ENCODE measurements around the gene WDR38.

Gene WDR38, protein sequence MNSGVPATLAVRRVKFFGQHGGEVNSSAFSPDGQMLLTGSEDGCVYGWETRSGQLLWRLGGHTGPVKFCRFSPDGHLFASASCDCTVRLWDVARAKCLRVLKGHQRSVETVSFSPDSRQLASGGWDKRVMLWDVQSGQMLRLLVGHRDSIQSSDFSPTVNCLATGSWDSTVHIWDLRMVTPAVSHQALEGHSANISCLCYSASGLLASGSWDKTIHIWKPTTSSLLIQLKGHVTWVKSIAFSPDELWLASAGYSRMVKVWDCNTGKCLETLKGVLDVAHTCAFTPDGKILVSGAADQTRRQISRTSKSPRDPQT

DNA sequence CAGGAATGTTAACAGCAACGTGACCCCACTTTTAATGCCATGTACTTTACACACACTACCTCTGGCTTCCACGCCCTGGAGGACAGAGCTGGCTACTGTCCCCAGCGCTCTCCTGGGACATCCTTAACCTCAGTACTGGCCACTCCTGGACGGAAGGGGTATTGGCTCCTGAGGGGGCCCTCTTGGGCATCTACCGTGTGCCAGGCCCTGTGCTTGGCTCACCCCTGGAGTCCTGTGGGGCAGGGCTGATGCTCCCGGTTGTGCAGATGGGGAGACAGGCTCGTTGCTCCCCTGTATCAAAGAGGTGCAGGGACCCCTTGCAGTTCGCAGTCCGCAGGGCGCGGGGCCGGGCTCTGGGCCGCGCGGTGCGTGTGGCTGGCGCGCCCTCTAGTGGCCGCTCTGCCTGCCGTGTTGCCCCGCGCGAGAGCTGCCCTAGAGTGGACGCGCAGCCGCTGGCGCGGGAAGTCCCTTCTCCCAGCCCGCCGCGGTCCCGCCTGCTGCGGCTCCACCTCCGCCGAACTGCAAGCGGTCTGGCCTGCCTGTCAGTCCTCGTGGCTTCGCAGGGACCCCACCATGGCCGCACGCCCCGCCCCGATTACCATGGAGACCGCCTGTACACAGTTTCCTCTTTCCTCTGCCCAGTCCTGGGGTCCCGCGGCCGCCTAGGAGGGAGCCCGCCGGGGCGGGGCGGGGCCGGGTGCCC is at the start of gene WDR38:
TSS of gene WDR38 (plus strand) at position 632 of the 703 bp plus-strand sequence. CDS start 72 bp downstream, outside the sequence.
- no peak for DNase-seq (ENCODE audit: low read depth in 2 of 2)

DNA sequence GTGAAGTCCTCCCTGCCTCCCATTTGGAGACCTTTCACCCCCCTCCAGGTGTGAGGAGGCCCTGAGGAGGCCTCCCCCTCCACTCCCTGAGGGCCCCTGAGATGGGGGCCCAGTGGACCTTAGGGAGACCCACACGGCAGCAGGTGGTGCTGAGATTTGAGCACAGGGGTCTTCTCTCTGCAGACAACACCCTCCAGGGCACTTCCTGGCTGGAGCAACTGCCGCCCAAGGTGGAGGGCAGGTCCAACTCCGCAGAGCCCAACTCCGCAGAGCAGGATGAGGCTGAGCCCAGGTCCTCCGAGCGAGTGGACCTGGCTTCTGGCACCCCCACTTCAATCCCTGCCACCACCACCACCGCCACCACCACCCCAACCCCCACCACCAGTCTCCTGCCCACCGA is 49.3 kb upstream of the WDR38 start:
- no peak for DNase-seq (ENCODE audit: low read depth in 2 of 2)

DNA sequence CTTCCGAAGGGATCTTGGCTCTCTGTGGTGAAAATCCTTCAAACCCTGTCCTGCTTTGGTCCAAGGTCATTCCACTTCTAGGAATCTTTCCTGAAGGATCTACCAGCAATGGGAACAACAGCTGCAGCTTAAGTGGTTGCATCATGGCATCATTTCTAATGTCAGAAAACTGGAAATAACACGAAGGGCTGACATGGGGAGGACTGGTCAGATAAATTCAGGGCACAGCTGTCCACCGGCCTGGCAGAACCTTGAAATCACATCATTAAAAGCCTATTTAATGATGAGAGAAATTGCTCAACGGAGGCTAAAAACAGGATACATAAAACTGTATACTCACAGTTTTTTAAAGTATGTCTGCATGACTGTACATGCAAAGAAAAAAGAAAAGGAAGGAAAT is 48.1 kb upstream of the WDR38 start:
- no peak for DNase-seq (ENCODE audit: low read depth in 2 of 2)

DNA sequence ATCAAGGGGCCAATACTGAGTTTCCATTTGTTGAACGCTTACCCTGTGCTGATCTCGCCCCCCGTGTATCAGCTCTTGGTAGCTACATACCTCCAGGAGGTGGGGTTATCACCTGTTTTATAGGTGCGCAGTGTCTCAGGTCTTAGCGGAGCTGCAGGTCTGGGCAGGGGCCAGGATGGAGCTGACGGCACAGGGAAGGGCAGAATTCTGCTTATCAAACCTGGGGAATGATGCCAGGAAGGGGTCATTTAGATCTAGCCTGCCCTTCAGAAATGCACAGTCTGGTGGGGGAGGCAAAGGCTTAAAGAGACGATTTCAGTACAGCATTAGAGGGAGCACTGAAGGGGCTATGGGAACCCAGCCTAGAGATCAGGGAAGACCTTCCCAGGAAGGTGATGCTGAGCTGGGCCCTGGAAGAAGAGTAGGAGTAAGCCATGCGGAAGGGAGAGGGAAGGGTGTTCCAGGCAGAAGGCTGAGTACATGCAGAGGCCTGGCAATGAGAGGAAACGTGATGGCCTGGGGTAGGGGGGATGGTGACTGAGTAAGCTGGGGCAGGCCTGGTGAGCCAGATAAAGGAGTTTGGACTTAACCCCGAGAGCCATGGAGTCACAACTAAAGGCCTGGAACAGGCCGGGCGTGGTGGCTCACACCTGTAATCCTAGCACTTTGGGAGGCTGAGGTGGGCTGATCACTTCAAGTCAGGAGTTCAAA is 44.9 kb upstream of the WDR38 start:
- DNase-seq (ENCODE audit: low read depth in 2 of 2): no peak

DNA sequence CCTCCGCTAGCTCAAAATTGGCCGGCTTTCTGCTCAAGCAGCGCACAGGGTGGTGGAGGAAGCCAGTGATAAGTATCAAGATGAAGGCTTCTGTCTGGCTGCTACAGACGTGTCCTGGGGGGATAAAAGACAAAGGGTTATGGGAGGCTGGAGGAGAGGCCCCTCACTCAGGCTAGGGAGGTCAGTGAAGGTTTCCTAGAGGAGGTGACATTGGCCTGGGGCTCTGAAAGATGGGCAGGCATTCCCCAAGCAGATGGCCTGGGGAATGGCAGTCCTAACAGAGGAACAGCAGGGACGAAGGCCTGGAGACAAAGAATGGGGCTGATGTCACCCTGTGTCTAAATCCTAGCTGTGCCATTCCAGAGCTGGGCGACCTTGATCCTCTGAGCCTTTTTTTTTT is 44.0 kb upstream of the WDR38 start:
- DNase-seq (ENCODE audit: low read depth in 2 of 2): no peak

DNA sequence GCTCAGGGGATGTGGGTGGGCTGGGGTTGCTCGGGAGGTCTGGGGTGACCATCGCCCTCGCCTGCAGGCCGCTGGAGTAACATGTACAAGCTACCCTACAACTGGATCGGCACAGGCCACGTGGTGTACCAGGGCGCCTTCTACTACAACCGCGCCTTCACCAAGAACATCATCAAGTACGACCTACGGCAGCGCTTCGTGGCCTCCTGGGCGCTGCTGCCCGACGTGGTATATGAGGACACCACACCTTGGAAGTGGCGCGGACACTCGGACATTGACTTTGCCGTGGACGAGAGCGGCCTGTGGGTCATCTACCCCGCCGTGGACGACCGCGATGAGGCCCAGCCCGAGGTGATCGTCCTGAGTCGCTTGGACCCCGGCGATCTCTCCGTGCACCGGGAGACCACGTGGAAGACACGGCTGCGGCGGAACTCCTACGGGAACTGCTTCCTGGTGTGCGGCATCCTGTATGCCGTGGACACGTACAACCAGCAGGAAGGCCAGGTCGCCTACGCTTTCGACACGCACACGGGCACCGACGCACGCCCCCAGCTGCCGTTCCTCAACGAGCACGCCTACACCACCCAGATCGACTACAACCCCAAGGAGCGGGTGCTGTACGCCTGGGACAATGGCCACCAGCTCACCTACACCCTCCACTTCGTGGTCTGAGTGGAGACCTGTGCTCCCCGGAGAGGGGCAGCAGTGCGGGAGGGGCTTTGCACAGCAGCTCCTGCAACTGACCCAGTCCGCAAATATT is 43.3 kb upstream of the WDR38 start:
- no peak for DNase-seq (ENCODE audit: low read depth in 2 of 2)

DNA sequence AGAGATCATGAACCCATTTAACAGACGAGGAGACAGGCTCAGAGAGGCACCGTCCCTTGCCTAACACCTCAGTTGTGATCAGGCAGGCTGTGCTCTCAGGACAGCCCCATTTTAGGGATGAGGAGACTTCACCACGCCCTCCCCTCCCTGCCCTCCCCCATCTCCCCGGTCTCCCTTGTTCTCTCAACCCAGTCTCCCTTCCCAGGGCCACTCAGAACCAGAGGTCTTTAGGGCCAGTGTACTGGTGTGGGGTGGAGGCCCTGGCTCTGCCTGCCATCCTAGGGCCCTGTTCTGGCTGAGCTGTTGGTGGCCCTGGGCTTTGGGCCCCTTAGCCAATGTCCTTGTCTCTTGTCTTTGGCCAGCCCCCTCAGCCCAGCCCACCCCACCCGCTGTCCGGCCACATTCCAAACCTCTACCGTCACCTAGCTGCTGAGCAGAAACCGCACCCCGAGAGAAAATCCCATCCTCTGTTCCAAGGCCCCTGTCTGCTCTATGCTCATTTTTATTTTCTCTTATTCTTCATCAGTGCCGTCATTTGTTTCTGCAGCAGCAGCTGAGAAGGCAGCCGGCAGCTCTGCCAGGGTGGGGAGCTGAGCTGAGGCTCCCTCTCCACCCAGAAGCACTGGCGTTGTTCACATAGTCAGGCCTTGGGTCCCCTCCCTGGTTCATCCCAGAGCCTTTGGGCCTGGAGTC is 42.5 kb upstream of the WDR38 start:
- DNase-seq (ENCODE audit: low read depth in 2 of 2): peak; percentile 47 to 52

DNA sequence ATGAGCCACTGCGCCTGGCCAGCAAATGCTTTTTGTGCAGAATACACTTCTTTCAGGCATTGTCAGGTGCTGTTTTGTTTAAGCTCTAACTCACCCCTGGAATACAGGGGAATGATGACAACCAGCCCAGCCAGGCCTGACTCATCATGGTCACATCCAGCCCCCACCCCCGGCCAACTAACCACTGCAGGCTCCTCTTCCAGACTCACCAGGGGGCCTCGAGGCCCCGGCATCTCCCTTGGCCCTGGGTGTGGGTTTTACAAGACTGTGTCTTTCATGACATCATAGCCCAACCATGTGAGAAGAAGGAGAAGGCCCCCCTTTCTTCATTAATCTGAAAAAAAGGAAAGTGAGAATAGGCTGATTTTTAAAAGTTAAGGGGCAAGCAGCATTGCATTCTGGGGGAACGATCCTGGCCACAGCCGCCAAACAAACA is 40.8 kb upstream of the WDR38 start:
- DNase-seq (ENCODE audit: low read depth in 2 of 2): peak; percentile 95 to 96

DNA sequence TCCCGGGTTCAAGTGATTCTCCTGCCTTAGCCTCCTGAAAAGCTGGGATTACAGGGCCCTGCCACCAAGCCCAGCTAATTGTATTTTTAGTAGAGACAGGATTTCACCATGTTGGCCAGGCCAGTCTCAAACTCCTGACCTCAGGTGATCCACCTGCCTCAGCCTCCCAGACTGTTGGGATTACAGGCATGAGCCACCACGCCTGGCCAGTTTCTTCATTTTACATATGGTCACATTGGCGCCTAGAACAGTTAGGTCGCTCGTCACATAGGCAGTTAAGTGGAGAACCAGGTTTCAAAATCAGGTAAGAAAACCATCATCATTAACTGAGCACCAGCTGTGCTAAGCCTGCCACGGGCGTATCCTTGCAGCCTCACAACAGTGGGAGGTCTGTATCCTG is 40.2 kb upstream of the WDR38 start:
- DNase-seq (ENCODE audit: low read depth in 2 of 2): no peak

DNA sequence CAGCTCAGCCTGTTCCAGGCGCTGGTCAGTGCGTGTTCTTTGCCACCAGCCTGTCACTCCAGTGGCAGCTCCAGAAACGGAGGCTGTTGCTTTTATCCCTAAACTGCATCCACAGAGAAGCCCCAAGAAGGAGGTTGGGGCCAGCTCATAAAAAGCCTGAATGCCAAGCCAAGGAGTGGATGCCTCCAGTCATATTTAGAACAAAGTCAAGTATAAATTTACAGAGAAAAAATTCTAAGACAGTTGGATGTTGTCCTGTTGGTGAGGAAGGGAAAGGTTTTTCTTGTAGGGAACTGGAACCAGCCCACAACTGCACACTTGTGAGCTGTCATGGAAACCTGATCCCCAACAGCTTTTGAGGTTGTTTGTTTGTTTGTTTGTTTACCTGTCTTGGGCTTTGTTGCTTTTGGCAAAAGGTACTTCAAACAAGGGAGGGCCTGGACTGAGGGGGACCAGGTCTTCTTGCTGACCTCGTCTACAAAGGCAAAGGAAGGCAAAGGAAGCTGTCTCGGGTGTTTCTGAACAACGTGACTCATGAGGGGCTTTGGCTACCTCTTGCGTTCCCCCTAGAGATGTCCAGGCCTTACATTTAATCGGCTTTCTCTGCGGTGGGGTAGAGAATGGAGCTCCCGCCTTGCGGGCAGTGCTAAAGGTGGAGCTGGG is 39.6 kb upstream of the WDR38 start:
- DNase-seq (ENCODE audit: low read depth in 2 of 2): no peak

DNA sequence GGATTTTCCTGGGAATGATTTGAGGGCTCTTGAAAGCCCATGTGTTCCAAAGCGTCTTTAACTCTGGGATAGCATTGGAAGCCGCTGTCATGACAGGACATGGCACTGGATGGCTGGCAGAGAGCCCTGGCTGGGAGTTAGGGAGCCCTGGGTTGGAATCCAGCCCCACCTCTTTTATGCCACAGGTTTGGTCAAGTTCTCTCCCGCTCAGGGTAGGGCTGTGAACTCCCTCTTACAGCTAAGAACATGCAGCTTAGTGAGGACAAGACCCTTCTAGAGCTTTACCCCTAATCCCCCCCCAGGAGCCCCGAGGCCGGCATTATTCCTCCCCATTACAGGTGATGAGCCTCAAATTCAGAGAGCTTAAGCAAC is 39.1 kb upstream of the WDR38 start:
- DNase-seq (ENCODE audit: low read depth in 2 of 2): no peak

DNA sequence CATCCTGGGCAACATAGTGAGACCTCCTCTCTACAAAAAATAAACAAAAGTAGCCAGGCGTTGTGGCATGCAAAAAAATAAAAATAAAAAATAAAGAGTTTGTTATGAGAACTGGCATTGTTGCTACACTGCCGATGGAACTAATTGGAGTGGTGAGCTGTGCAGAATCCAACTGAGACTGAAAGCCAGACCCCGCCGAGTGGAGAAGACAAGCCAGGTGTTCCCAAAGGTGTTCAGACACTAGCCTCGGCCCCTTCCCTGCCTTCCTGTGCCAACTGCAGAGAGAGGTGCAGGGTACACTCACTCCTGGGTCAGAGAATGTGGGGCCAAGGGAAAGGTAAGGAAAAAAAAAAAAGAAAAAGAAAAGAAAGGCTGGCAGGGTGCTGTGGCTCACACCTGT is 37.7 kb upstream of the WDR38 start:
- DNase-seq (ENCODE audit: low read depth in 2 of 2): no peak

DNA sequence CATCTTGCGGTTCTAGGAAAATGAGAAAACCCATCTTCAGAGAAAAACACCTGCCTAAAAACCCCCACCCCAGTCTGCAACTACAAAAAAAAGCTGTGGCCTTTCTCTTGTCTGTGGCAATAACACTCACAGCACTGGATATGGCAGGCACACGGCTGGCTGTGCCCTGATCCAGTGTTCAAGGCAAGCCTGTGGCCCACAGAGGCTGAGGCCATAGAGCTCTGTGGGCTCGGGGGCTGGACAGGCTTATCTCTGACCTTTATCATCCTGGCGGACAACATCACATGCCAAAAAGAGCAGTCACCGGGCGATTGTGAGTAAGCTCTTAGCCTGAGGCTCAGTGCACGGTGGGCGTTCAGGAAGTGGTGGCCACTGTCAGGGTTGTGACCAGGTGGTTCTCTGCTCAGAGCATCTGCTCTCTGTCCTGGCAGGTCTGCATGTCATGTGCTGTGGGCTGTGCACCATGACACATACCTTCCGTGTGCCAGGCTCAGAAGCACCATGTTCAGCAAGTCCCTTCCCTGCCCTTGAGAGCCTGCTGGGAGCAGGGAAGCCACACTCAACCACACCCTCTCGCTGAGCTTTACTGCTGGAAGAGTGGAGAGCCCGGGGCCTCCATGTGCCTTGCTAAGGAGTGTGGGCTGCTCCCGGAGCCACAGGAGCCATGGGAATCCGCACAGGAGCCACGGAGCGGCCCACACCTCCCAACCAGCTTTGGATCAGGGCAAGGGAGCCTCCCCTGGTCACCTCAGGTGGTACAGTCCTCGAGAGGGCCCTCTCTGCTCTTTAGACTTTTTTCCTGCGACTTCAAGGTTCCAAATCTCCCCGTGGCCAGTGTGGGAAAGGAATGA is 34.6 kb upstream of the WDR38 start:
- DNase-seq (ENCODE audit: low read depth in 2 of 2): no peak

DNA sequence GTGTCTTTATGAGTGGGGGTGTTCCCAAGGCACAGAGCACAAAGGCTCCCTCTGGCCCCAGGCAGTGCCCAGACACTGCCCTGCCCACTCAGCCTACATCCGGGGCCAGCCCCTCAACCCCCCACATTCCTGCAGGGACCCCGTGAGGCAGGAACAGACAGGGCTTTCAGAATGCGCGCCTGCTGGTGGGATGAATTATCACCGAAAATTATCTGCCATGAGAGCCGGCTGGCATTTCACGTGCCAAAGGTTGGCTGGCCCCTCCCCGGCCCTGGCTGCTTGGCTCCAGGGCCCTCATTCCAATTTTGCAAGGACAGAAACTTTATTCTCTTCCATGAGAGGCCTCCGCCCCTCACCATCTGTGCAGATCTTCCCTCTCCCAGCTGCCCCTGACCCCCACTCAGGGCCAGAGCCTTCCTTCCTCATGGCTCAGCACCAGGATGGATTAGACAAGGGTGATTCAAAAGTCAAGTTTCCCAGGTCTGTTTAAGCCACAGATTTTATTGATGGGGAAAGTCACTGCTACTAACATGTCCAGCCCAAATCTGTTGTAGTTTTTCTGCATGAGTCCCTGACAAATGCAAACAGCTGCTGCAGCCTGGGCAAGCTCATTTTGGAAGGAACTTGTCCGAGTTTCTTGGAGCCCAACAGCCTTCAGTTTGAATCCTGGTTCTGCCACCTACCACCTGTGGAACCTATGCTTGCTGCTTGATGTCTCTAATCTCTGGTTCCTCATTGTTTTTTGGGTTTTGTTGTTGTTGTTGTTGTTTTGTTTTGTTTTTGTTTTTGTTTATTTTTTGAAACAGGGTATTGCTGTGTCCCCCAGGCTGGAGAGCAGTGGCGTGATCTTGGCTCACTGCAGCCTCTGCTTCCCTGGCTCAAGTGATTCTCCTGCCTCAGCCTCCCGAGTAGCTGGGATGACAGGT is 32.3 kb upstream of the WDR38 start:
- DNase-seq (ENCODE audit: low read depth in 2 of 2): no peak

DNA sequence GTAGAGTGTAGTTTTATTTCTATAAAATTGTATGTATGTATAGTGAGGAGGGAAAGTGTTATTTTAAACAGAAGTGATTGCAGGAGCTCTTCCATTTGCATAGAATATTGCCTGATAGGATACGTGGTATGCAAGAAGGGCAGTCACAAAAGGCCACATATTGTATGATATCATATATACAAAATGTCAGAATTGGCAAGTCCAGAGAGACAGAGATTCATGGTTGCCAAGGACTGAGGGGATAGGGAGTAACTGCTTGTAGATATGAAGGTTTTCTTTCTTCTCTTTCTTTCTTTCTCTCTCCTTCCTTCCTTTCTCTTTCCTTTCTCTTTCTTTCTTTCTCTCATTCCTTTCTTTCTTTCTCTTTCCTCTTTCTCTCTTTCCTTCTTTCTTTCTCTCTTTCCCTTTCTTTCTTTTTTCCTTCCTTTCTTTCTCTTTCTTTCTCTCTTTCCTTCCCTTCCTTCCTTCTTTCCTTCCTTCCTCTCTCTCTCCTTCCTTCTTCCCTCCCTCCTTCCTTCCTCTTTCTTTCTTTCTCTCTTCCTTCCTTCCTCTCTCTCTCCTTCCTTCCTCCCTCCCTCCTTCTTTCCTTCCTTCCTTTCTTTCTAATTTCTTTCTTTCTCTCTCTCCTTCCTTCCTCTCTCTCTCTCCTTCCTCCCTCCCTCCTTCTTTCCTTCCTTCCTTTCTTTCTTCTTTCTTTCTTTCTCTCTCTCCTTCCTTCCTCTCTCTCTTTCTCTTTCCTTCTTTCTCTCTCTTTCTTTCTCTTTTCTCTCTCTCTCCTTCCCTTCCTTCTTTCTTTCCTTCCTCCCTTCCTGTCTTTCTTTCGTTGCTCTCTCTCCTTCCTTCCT is 24.5 kb upstream of the WDR38 start:
- no peak for DNase-seq (ENCODE audit: low read depth in 2 of 2)

DNA sequence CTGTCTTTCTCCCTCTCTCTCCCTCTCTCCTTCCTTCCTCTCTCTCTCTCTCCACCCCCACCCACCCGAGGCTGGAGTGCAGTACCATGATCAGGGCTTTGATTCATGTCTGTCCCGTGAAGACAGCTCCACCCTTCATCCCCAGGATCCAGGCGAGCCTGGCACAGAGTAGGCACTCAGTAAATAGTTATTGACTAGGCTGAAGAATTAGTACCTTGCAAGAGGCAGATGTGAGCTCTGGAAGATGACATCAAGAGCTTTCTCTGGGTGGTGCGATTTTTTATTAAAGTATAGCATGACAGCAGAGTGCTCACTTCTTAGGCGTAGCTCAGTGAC is 24.0 kb upstream of the WDR38 start:
- no peak for DNase-seq (ENCODE audit: low read depth in 2 of 2)

DNA sequence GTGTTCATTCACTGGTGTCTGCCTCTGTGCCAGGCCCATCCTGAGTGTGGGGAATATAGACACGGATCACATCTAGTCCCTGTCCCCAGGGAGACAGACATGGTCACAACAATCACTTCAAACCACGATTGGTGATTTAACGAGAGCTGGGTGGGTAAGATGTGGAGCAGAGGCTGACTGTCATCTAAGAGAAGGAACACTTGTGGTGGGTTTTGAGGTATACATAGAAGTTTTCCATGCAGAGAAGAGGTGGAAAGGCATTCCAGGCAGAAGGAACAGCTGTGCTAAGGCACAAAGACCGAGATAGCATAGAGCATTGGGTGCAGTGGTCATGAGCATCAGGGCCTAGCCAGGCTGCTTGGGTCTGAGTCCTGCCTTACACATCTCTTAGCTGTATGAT is 22.7 kb upstream of the WDR38 start:
- no peak for DNase-seq (ENCODE audit: low read depth in 2 of 2)
